B cell (primary cell): ENCODE measurements around the gene BOD1L2. TPM values are rescaled to one million over a fixed set of nuclear protein-coding genes. Genes with fewer than 3 reads are reported as not detected.

Experiments used
- ATAC-seq: fragments of 200-7000 bp; cut with Tn5 transposase; one replicate; pipeline ENCODE4 v1.10.0; 2021; ENCODE audit warnings: low read depth, mild to moderate bottlenecking, moderate number of reproducible peaks, moderate library complexity
- CTCF ChIA-PET: fragments of 350-600 bp; sonication (Branson Sonifier 250); formaldehyde crosslinking; loops from one replicate; lab custom pipeline; 2021; ENCODE audit warnings: antibody characterized with exemption, inconsistent platforms; lab: Charles Lee
- POLR2A ChIA-PET: fragments of 350-600 bp; sonication (Branson Sonifier 250); formaldehyde crosslinking; loops from one replicate; lab custom pipeline; 2021; ENCODE audit warnings: antibody characterized with exemption; lab: Charles Lee
- DNase-seq: peaks from one replicate; pipeline ENCODE4 v3.0.0; 2013
- H2AFZ ChIP-seq: 2 replicates; pipeline ENCODE4 v1.6.1; 2012; ENCODE audit warnings: mild to moderate bottlenecking, low read depth, low read length; ENCODE audit not compliant: insufficient read depth, poor library complexity, severe bottlenecking
- H3K27ac ChIP-seq, 2 donors: 1 replicate in 1 of 2; 2 replicates in 1 of 2; pipeline ENCODE4 v1.5.1; 2012 to 2013; ENCODE audit warnings: low read length in 2 of 2, mild to moderate bottlenecking in 2 of 2, moderate library complexity in 1 of 2
- H3K27me3 ChIP-seq, 4 experiments: fragments of 200-600 bp in 1 of 4; sonication (generic) in 1 of 4; replicated peaks in 1 of 4; 1 replicate in 2 of 4; 2 replicates in 2 of 4; pipeline versions ENCODE4 v1.6.1 to v1.7.0; 2013 to 2016; ENCODE audit warnings: low read length in 3 of 4, mild to moderate bottlenecking in 2 of 4, mixed read lengths in 1 of 4, moderate library complexity in 1 of 4; ENCODE audit not compliant: insufficient read depth in 4 of 4, control insufficient read depth in 3 of 4; ENCODE audit errors: control extremely low read depth in 1 of 4
- H3K36me3 ChIP-seq, 2 experiments: replicated peaks in 1 of 2; 1 replicate in 1 of 2; 2 replicates in 1 of 2; pipeline versions ENCODE4 v1.6.1 to v1.7.1; 2013; ENCODE audit warnings: low read length in 1 of 2; ENCODE audit not compliant: insufficient read depth in 2 of 2, control insufficient read depth in 1 of 2; ENCODE audit errors: control extremely low read depth in 1 of 2, extremely low read depth in 1 of 2
- H3K4me1 ChIP-seq, 2 donors: fragments of 200-600 bp in 1 of 2; sonication (generic) in 1 of 2; 1 replicate in 1 of 2; 2 replicates in 1 of 2; pipeline versions ENCODE4 v1.5.1 to v1.6.1; 2013 to 2017; ENCODE audit warnings: low read length in 2 of 2; ENCODE audit not compliant: control insufficient read depth in 2 of 2, insufficient read depth in 2 of 2
- H3K4me2 ChIP-seq: replicated peaks from 2 replicates; pipeline ENCODE3; 2012; ENCODE audit warnings: mild to moderate bottlenecking, low read depth, low read length; ENCODE audit not compliant: poor library complexity, severe bottlenecking
- H3K4me3 ChIP-seq, 5 experiments: fragments of 200-600 bp in 1 of 5; sonication (generic) in 1 of 5; 1 replicate in 3 of 5; 2 replicates in 2 of 5; pipeline versions ENCODE4 v1.5.1 to v1.7.0; 2011 to 2016; ENCODE audit warnings: low read length in 4 of 5, mild to moderate bottlenecking in 4 of 5, low read depth in 2 of 5, control low read depth in 1 of 5, moderate library complexity in 1 of 5; ENCODE audit not compliant: insufficient read depth in 1 of 5; ENCODE audit errors: control extremely low read depth in 1 of 5, extremely low read depth in 1 of 5
- H3K79me2 ChIP-seq: fragments of 200-600 bp; sonication (generic); one replicate; pipeline ENCODE4 v1.6.0; 2016; ENCODE audit warnings: low read length; ENCODE audit not compliant: control insufficient read depth, insufficient read depth
- H3K9ac ChIP-seq: fragments of 200-600 bp; sonication (generic); 2 replicates; pipeline ENCODE4 v1.6.1; 2017; ENCODE audit warnings: mild to moderate bottlenecking, low read length, moderate library complexity
- H3K9me3 ChIP-seq, 3 donors: one replicate each; pipeline versions ENCODE4 v1.6.1 to v1.7.1; 2013; ENCODE audit warnings: low read length in 2 of 3; ENCODE audit not compliant: control insufficient read depth in 2 of 3, insufficient read depth in 1 of 3; ENCODE audit errors: control extremely low read depth in 1 of 3
- H4K20me1 ChIP-seq: 2 replicates; pipeline ENCODE4 v1.6.0; 2012; ENCODE audit warnings: mild to moderate bottlenecking, low read length; ENCODE audit not compliant: insufficient read depth, control insufficient read depth, poor library complexity, severe bottlenecking
- H3K27ac Mint-ChIP-seq: one replicate; pipeline ENCODE4 v1.8.0; 2021; ENCODE audit warnings: mixed read lengths
- H3K27me3 Mint-ChIP-seq: one replicate; pipeline ENCODE4 v1.8.0; 2021; ENCODE audit warnings: mixed read lengths
- H3K4me1 Mint-ChIP-seq: one replicate; pipeline ENCODE4 v1.8.0; 2021; ENCODE audit warnings: mixed read lengths
- H3K4me3 Mint-ChIP-seq: one replicate; pipeline ENCODE4 v1.8.0; 2021; ENCODE audit warnings: mixed read lengths
- H3K9me3 Mint-ChIP-seq: one replicate; pipeline ENCODE4 v1.8.0; 2022; ENCODE audit warnings: mixed read lengths; ENCODE audit not compliant: insufficient read depth
- CTCF ChIP-seq: fragments of 200-600 bp; IDR thresholded peaks from one replicate; pipeline ENCODE4 v1.8.0; 2022; ENCODE audit warnings: antibody characterized with exemption, mild to moderate bottlenecking
- EZH2 ChIP-seq: IDR thresholded peaks from 2 replicates; pipeline ENCODE4 v1.6.1; 2012; ENCODE audit warnings: borderline replicate concordance, low read depth, mild to moderate bottlenecking, moderate library complexity, low read length; ENCODE audit not compliant: insufficient read depth, poor library complexity, severe bottlenecking
- WGBS: methylation state at CpG from one replicate; pipeline ENCODE4 v1.1.5; 2013; ENCODE audit warnings: missing lambda C conversion rate; ENCODE audit not compliant: insufficient coverage; 5-methylcytosine and 5-hydroxymethylcytosine counted together
- intact Hi-C: fragments of 100-400 bp; cut with micrococcal nuclease; formaldehyde crosslinking; loops from one replicate; pipeline ENCODE4 v1.10.0; 2022
- polyA minus RNA-seq: library from RNA; depleted of rRNA, polyadenylated mRNA; stranded (reverse); fragments of >200 nt; gene quantifications from 2 replicates; pipeline ENCODE4 v1.2.3, GENCODE V29; 2012
- polyA plus RNA-seq: library from polyadenylated mRNA; depleted of rRNA; stranded (reverse); fragments of >200 nt; gene quantifications from 2 replicates; pipeline ENCODE4 v1.2.3, GENCODE V29; 2012
- total RNA-seq, 2 donors: library from RNA; stranded (reverse); fragments of 120-200 nt in 1 of 2; gene quantifications; 1 replicate in 1 of 2; 2 replicates in 1 of 2; pipeline versions ENCODE4 v1.2.3 to v1.2.4, GENCODE V29; 2013 to 2022

The BOD1L2 gene
- total RNA-seq: not detected in 2 replicates
- not detected for total RNA-seq (2013)
- not detected in 2 replicates for polyA plus RNA-seq
- polyA minus RNA-seq: not detected in 2 replicates

GRCh38 chr18:57146956-57147636 lies at the start of gene BOD1L2:
Gene BOD1L2 (plus strand): TSS chr18:57147087. CDS start chr18:57147313, 226 bp downstream.
- no peak within 1 kb of the TSS for H3K4me2 ChIP-seq
- no peak within 1 kb of the TSS for H3K9ac ChIP-seq
- H3K79me2 ChIP-seq: no peaks in the 10 kb centered on the region
- peaks cover 82% of the 10 kb centered on the region for H3K27me3 Mint-ChIP-seq
- H3K4me3 ChIP-seq: no peak within 1 kb of the TSS
- TF ChIP-seq CTCF (no peak), EZH2 (no peak)
- intact Hi-C loops: no loop called here
- no peak within 1 kb of the TSS for H3K27ac Mint-ChIP-seq
- 93% methylated on average over 42 of the region's 50 CpGs for WGBS
- H3K36me3 ChIP-seq: no peaks in the 10 kb centered on the region
- no peaks in the 10 kb centered on the region for H4K20me1 ChIP-seq
- peaks cover 3% of the 10 kb centered on the region in 2 donors for H3K4me1 ChIP-seq
- H3K4me3 Mint-ChIP-seq: no peak within 1 kb of the TSS
- H3K9me3 Mint-ChIP-seq: no peaks in the 10 kb centered on the region
- peaks cover 0 to 9% (median 1%) of the 10 kb centered on the region in 3 donors for H3K9me3 ChIP-seq
- CTCF ChIA-PET: no interaction called here
- ATAC-seq (no peak), DNase-seq (no peak)
- POLR2A ChIA-PET: no interaction called here
- H3K27me3 ChIP-seq: peaks cover 0 to 32% (median 11%) of the 10 kb centered on the region in 4 experiments
- peaks cover 10% of the 10 kb centered on the region for H3K4me1 Mint-ChIP-seq
- H2AFZ ChIP-seq: no peak within 1 kb of the TSS
- H3K27ac ChIP-seq: no peak within 1 kb of the TSS

DNA sequence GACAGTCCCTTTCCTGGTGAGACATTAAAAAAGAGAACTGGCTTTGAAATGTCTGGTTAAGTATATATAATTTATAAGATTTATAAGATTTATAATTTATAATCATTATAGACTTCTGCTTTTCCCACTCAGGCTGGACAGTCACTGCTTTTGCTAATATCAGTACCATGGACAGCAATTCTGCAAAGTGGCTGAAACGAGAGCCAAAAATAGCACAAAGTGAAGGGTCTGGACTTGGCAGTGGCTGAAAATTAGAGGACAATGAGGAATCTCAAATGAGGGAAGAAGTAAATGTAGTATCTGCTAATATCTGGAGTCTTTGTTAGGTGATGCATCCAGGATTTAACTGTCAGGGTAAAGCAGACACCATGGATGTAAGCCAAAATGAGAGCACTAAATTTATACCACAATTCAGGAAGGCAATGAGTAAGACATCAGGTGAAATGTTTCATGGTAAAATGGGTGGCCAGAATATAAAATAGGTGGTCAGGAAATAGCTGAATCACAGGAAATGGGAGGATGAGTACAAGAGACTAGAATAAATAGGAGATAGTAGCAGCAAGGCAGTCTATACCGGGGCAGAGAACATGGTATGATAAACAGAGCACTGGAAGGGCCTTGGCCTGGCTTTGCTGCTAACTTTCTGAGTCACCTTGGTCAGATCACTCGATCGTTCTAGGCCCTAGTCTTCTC lies 39.6 kb upstream of the BOD1L2 start:
- POLR2A ChIA-PET: no interaction called here
- no peak for TF ChIP-seq EZH2
- TF ChIP-seq CTCF: no peak
- Histone ChIP-seq H3K4me2 (no peak overlapping the region), H4K20me1 (no peaks in the 10 kb centered on the region), H3K4me3 (no peak overlapping the region), H3K27ac (no peak overlapping the region), H3K9me3 (peaks cover 0 to 18% (median 2%) of the 10 kb centered on the region in 3 donors), H3K36me3 (no peaks in the 10 kb centered on the region), H3K4me1 (no peaks in the 10 kb centered on the region), H3K9ac (no peak overlapping the region), H3K27me3 (peaks cover 0 to 24% (median 7%) of the 10 kb centered on the region in 4 experiments), H2AFZ (no peak overlapping the region), H3K79me2 (no peaks in the 10 kb centered on the region)
- CTCF ChIA-PET: no interaction called here
- peaks cover 5% of the 10 kb centered on the region for H3K9me3 Mint-ChIP-seq
- no peak overlapping the region for H3K4me3 Mint-ChIP-seq
- H3K4me1 Mint-ChIP-seq: no peaks in the 10 kb centered on the region
- 61% methylated on average over 4 of the region's 4 CpGs for WGBS
- no peak for DNase-seq
- H3K27me3 Mint-ChIP-seq: peaks cover 58% of the 10 kb centered on the region
- intact Hi-C loops: no loop called here
- ATAC-seq: no peak
- H3K27ac Mint-ChIP-seq: no peak overlapping the region
